ENCODE measurements around the gene OR2D3.

DNA sequence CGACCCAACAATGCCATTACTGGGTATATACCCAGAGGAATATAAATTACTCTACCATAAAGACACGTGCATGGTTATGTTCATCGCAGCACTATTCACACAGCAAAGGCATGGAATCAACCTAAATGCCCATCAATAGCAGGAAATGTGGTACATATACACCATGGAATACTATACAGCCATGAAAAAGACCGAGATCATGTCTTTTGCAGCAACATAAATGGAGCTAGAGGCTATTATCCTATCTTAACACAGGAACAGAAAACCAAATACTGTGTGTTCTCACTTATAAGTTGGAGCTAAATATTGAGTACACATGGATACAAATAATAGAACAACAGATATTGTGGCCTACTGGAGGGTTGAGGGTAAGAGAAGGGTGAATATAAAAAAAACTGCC lies 32.0 kb upstream of the OR2D3 start:
- TF ChIP-seq EZH2phosphoT487 (IDR thresholded peaks at IDR 0.05; ENCODE audit: insufficient read depth, low read depth) (no peak), EZH2 (IDR thresholded peaks at IDR 0.05; ENCODE audit: insufficient read depth, poor library complexity, severe bottlenecking) (no peak)

Data from GM23248 (cell line).